Lung (tissue), 12 donors: ENCODE results near the gene AP1G1. TPM values are rescaled to one million over a fixed set of nuclear protein-coding genes. Genes with fewer than 3 reads are reported as not detected.
"Not testable (repeated sequence)": the region's sequence is repeated elsewhere in the genome, so short reads cannot be mapped to it uniquely, and the experiment has no call there.

Source experiments
- ATAC-seq: fragments of 200-7000 bp; cut with Tn5 transposase; one replicate; pipeline ENCODE4 v1.9.1; 2020; ENCODE audit warnings: moderate number of reproducible peaks; ENCODE audit not compliant: insufficient read depth, low FRiP score
- DNase-seq, 3 donors: peaks; one replicate each; pipeline ENCODE4 v3.0.0-alpha.2; 2013 to 2017
- H3K27ac ChIP-seq, 2 donors: one replicate each; pipeline ENCODE4 v1.5.1; 2013; ENCODE audit warnings: mild to moderate bottlenecking in 2 of 2, moderate library complexity in 2 of 2, control low read depth in 1 of 2, inconsistent platforms in 1 of 2, low read depth in 1 of 2, low read length in 1 of 2
- H3K27me3 ChIP-seq, 3 donors: one replicate each; pipeline ENCODE4 v1.5.1; 2013; ENCODE audit warnings: low read length in 2 of 3; ENCODE audit not compliant: control insufficient read depth in 3 of 3, insufficient read depth in 3 of 3
- H3K36me3 ChIP-seq, 4 donors: one replicate each; pipeline ENCODE4 v1.5.1; 2013; ENCODE audit warnings: low read length in 4 of 4, mild to moderate bottlenecking in 1 of 4, moderate library complexity in 1 of 4; ENCODE audit not compliant: control insufficient read depth in 4 of 4, insufficient read depth in 4 of 4
- H3K4me1 ChIP-seq, 5 donors: one replicate each; pipeline ENCODE4 v1.5.1; 2013; ENCODE audit warnings: low read length in 5 of 5, mild to moderate bottlenecking in 2 of 5, moderate library complexity in 1 of 5; ENCODE audit not compliant: control insufficient read depth in 5 of 5, insufficient read depth in 5 of 5
- H3K4me3 ChIP-seq: one replicate; pipeline ENCODE4 v1.5.1; 2013; ENCODE audit warnings: mild to moderate bottlenecking, control low read depth, moderate library complexity
- H3K9ac ChIP-seq, 2 donors: one replicate each; pipeline ENCODE4 v1.5.1; 2013; ENCODE audit warnings: low read length in 2 of 2, control low read depth in 1 of 2; ENCODE audit not compliant: insufficient read depth in 1 of 2
- H3K9me3 ChIP-seq, 4 donors: one replicate each; pipeline ENCODE4 v1.5.1; 2013; ENCODE audit warnings: low read length in 3 of 4, mild to moderate bottlenecking in 1 of 4, moderate library complexity in 1 of 4; ENCODE audit not compliant: control insufficient read depth in 4 of 4, insufficient read depth in 3 of 4
- CTCF ChIP-seq: IDR thresholded peaks from 2 replicates; pipeline ENCODE4 v1.5.1; 2012; ENCODE audit warnings: mild to moderate bottlenecking; ENCODE audit errors: control extremely low read depth, extremely low read depth
- WGBS, 2 donors: extraction: QIAGEN DNeasy Blood & Tissue Kit; methylation state at CpG; one replicate each; pipeline ENCODE4 v1.1.7; 2013; 5-methylcytosine and 5-hydroxymethylcytosine counted together
- polyA plus RNA-seq, 2 donors: library from polyadenylated mRNA; stranded (reverse); fragments of 200-250 nt; gene quantifications; one replicate each; pipeline ENCODE4 v1.2.1, GENCODE V29; 2013
- total RNA-seq, 2 donors: library from RNA; depleted of rRNA in 1 of 2; stranded (reverse); fragments of >200 nt in 1 of 2; gene quantifications; one replicate each; pipeline ENCODE4 v1.2.1, GENCODE V29; 2014 to 2021
- donor health status: control.
- donor health status: control.
- donor health status: Bipolar disorder and iron deficiency.
- donor health status: healthy.
- donor health status: DM: yes; HTN: yes; CAD: no.

The AP1G1 gene
- total and polyA plus RNA-seq, 4 donors, result 14.7 to 136 (median 64.5) TPM

GRCh38 chr16:71826533-71827017, 17.9 kb upstream of the AP1G1 start:
- Histone ChIP-seq H3K4me3 (no peak overlapping the region), H3K4me1 (no peaks in the 10 kb centered on the region), H3K9me3 (no peaks in the 10 kb centered on the region), H3K27ac (no peak overlapping the region), H3K9ac (no peak overlapping the region), H3K27me3 (no peaks in the 10 kb centered on the region), H3K36me3 (no peaks in the 10 kb centered on the region)
- TF ChIP-seq CTCF, result no peak
- 56 to 81% methylated on average over 5 of the region's 5 CpGs for WGBS, 2 donors
- no peak for DNase-seq
- no peak for ATAC-seq

- not testable (repeated sequence) for DNase-seq, H3K27me3 ChIP-seq, H3K9me3 ChIP-seq, H3K4me3 ChIP-seq, H3K4me1 ChIP-seq, H3K9ac ChIP-seq, ATAC-seq, H3K36me3 ChIP-seq
- WGBS, 2 donors, result 89 to 91% methylated on average over 10 of the region's 10 CpGs
- H3K27ac ChIP-seq, result peak overlapping the region in 1 of 2 donors; percentile 40
Measured at GRCh38 chr16:71817155-71817500, 8.5 kb upstream of the AP1G1 start.

- H3K9me3 ChIP-seq, result no peaks in the 10 kb centered on the region
- no peak overlapping the region for H3K9ac ChIP-seq
- H3K4me3 ChIP-seq, result no peak overlapping the region
- DNase-seq, result peak in 2 of 3 donors; percentile 13 to 26
- no peak for ATAC-seq
- no peak for TF ChIP-seq CTCF
- peaks cover 0 to 7% (median 0%) of the 10 kb centered on the region in 4 donors for H3K36me3 ChIP-seq
- peaks cover 0 to 15% (median 5%) of the 10 kb centered on the region in 5 donors for H3K4me1 ChIP-seq
- no peaks in the 10 kb centered on the region for H3K27me3 ChIP-seq
- H3K27ac ChIP-seq, result no peak overlapping the region
- WGBS, 2 donors, result 46 to 77% methylated on average over 5 of the region's 5 CpGs
Measured at GRCh38 chr16:71811261-71811803, 2.7 kb upstream of the AP1G1 start.

GRCh38 chr16:71810155-71810530, 1.5 kb upstream of the AP1G1 start:
- not testable (repeated sequence) for H3K36me3 ChIP-seq, H3K27me3 ChIP-seq, H3K4me3 ChIP-seq, ATAC-seq, H3K9me3 ChIP-seq, H3K9ac ChIP-seq, DNase-seq
- 66 to 74% methylated on average over 11 of the region's 11 CpGs for WGBS, 2 donors
- Histone ChIP-seq H3K4me1 (peaks cover 0 to 16% (median 6%) of the 10 kb centered on the region in 5 donors), H3K27ac (peak overlapping the region in 1 of 2 donors; percentile 94)
